HepG2 (cell line): ENCODE data around the gene NTMT1. TPM values are rescaled to one million over a fixed set of nuclear protein-coding genes. Genes with fewer than 3 reads are reported as not detected.

Experiments used
- ATAC-seq: fragments of 200-7000 bp; cut with Tn5 transposase; 3 replicates; pipeline ENCODE4 v1.9.1; 2020; ENCODE audit warnings: mild to moderate bottlenecking, moderate library complexity
- BruUV-seq: library from RNA; stranded (reverse); fragments of 400-500 nt; replicated peaks from 2 replicates; lab custom pipeline; 2021; lab: Mats Ljungman, UMichigan
- CTCF ChIA-PET: fragments of 300-600 bp; formaldehyde crosslinking; extraction: SDS; loops from one replicate; lab custom pipeline; 2021; ENCODE audit warnings: low total read pairs, inconsistent platforms, low intra/inter-chr PET ratio; lab: Yijun Ruan, JAX
- POLR2A ChIA-PET: fragments of 350-600 bp; sonication (Branson Sonifier 250); formaldehyde crosslinking; loops from one replicate; lab custom pipeline; 2020; ENCODE audit warnings: antibody characterized with exemption, inconsistent platforms; lab: Yijun Ruan, JAX
- DNase-seq: peaks from one replicate; pipeline ENCODE4 v3.0.0-alpha.2; 2015; ENCODE audit warnings: low spot score
- FAIRE-seq: peaks from 3 replicates; lab custom pipeline; 2011; peaks lifted over from hg19 to GRCh38; lab: Jason Lieb, UNC
- H2AFZ ChIP-seq: one replicate; pipeline ENCODE4 v1.6.1; 2011; ENCODE audit warnings: low read length, inconsistent platforms
- H3K27ac ChIP-seq: fragments of 300-600 bp; 3 replicates; pipeline ENCODE4 v1.8.0; 2011; ENCODE audit warnings: mixed run types, mild to moderate bottlenecking, mixed read lengths, low read length, inconsistent platforms; ENCODE audit not compliant: insufficient read depth; ENCODE audit errors: extremely low read length
- H3K27me3 ChIP-seq, 2 experiments: fragments of 200-600 bp in 1 of 2; 2 replicates in 1 of 2; 3 replicates in 1 of 2; pipeline versions ENCODE4 v1.6.0 to v1.8.0; 2011; ENCODE audit warnings: low read length in 2 of 2, mild to moderate bottlenecking in 2 of 2, moderate library complexity in 2 of 2, inconsistent platforms in 1 of 2; ENCODE audit not compliant: insufficient read depth in 2 of 2, control insufficient read depth in 1 of 2
- H3K36me3 ChIP-seq, 2 experiments: fragments of 200-600 bp in 1 of 2; replicated peaks in 1 of 2; 2 replicates in 1 of 2; 3 replicates in 1 of 2; pipeline versions ENCODE4 v1.5.1 to v1.8.0; 2011; ENCODE audit warnings: low read length in 2 of 2, inconsistent platforms in 1 of 2; ENCODE audit not compliant: insufficient read depth in 2 of 2, control insufficient read depth in 1 of 2
- H3K4me1 ChIP-seq: 2 replicates; pipeline ENCODE4 v1.5.1; 2012; ENCODE audit warnings: low read length, inconsistent platforms; ENCODE audit not compliant: insufficient read depth
- H3K4me2 ChIP-seq: 2 replicates; pipeline ENCODE4 v1.6.0; 2011; ENCODE audit warnings: low read depth, low read length, inconsistent platforms
- H3K4me3 ChIP-seq, 3 experiments: fragments of 200-600 bp in 1 of 3; sonication (generic), shearing (Covaris generic) in 1 of 3; replicated peaks in 1 of 3; 2 replicates each; pipeline ENCODE4 v1.5.1; 2011 to 2016; ENCODE audit warnings: low read length in 3 of 3, inconsistent platforms in 2 of 3, low read depth in 2 of 3, mild to moderate bottlenecking in 2 of 3, control low read depth in 1 of 3, mixed read lengths in 1 of 3; ENCODE audit not compliant: insufficient read depth in 1 of 3
- H3K79me2 ChIP-seq: one replicate; pipeline ENCODE4 v1.6.1; 2011; ENCODE audit warnings: low read length, inconsistent platforms; ENCODE audit not compliant: insufficient read depth
- H3K9ac ChIP-seq: 2 replicates; pipeline ENCODE4 v1.6.0; 2011; ENCODE audit warnings: mild to moderate bottlenecking, low read depth, low read length, inconsistent platforms; ENCODE audit not compliant: insufficient read depth
- H3K9me3 ChIP-seq: 2 replicates; pipeline ENCODE4 v1.5.1; 2012; ENCODE audit warnings: mild to moderate bottlenecking, low read length
- H4K20me1 ChIP-seq: 2 replicates; pipeline ENCODE4 v1.6.0; 2011; ENCODE audit warnings: inconsistent platforms, mild to moderate bottlenecking, low read length, moderate library complexity; ENCODE audit not compliant: insufficient read depth
- HDAC6 ChIP-seq: fragments of 200-600 bp; sonication (generic); IDR thresholded peaks from 2 replicates; pipeline ENCODE4 v1.7.0; 2017; ENCODE audit warnings: mild to moderate bottlenecking, antibody characterized with exemption, low read length, low read depth
- PCBP2 ChIP-seq: fragments of 200-400 bp; formaldehyde crosslinking; optimal IDR thresholded peaks from 2 replicates; pipeline ENCODE3; 2018; ENCODE audit warnings: low read length, low read depth; ENCODE audit not compliant: poor library complexity, severe bottlenecking
- ZNF768 ChIP-seq: sonication (generic); formaldehyde crosslinking; IDR thresholded peaks from 2 replicates; pipeline ENCODE4 v1.4.0; 2020; ENCODE audit warnings: missing genetic modification reagents
- WGBS: methylation state at CpG from one replicate; pipeline ENCODE4 v1.1.6; 2017; ENCODE audit warnings: low lambda C conversion rate; 5-methylcytosine and 5-hydroxymethylcytosine counted together
- in situ Hi-C: cut with HindIII; loops from 2 replicates; pipeline ENCODE4 v1.10.0; 2017; ENCODE audit warnings: low pct_unique_long_range_greater_than_20kb; ENCODE audit not compliant: extremely low pct_ligation_motif_present
- intact Hi-C: fragments of 100-400 bp; cut with micrococcal nuclease; formaldehyde crosslinking; loops from one replicate; pipeline ENCODE4 v1.10.0; 2022; ENCODE audit not compliant: unreplicated experiment
- polyA plus RNA-seq, 8 experiments: library from polyadenylated mRNA; depleted of rRNA in 3 of 8; stranded (reverse) in 7 of 8; unstranded in 1 of 8; fragments of >200 nt; fragmentation: Illumina TruSeq in 4 of 8; extraction: Trizol in 4 of 8; gene quantifications; 2 replicates each; pipeline versions ENCODE4 v1.2.1 to v1.2.3, GENCODE V29; 2011 to 2016; ENCODE audit warnings: low read depth in 4 of 8, missing spikeins in 1 of 8, mixed read lengths in 1 of 8; ENCODE audit not compliant: insufficient read depth in 1 of 8
- total RNA-seq, 5 experiments: library from RNA; depleted of rRNA; stranded (reverse); fragments of >200 nt; fragmentation: Illumina TruSeq; extraction: Trizol; gene quantifications; 2 replicates each; pipeline ENCODE4 v1.2.3, GENCODE V29; 2016; ENCODE audit warnings: low read depth in 1 of 5
- TF ChIP-seq, protein P1 (sequence below): sonication (generic); formaldehyde crosslinking; IDR thresholded peaks from 2 replicates; pipeline ENCODE4 v1.5.0; 2020; ENCODE audit warnings: mild to moderate bottlenecking, missing genetic modification reagents, borderline replicate concordance

NTMT1 gene
- total and polyA plus RNA-seq, 2 of the 13 experiments (the other 11 are each of a cell fraction or from before 2014, with no cell fraction given), result 49.1 to 53.8 TPM

DNA sequence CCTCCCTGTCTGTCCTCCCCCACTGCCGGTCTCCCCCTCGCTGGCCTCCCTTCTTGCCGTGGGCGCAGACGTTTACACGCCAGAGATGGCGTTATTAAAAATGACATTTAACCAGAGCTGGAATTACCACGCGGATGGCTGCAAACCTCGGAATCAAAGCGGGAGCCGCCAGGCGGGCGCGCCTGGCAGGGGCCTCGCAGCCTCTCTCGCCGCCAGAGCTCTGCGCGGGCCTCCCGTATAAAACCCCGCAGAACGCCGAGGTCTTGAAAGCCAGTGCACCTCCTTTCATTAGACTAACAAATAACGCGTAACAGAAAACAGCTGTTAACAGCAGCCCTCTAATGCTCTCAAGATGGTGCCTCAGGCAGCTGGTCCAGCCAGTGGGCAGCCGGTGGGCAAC lies 49.7 kb downstream of the NTMT1 start (continued):
- TF ChIP-seq, protein P1, sequence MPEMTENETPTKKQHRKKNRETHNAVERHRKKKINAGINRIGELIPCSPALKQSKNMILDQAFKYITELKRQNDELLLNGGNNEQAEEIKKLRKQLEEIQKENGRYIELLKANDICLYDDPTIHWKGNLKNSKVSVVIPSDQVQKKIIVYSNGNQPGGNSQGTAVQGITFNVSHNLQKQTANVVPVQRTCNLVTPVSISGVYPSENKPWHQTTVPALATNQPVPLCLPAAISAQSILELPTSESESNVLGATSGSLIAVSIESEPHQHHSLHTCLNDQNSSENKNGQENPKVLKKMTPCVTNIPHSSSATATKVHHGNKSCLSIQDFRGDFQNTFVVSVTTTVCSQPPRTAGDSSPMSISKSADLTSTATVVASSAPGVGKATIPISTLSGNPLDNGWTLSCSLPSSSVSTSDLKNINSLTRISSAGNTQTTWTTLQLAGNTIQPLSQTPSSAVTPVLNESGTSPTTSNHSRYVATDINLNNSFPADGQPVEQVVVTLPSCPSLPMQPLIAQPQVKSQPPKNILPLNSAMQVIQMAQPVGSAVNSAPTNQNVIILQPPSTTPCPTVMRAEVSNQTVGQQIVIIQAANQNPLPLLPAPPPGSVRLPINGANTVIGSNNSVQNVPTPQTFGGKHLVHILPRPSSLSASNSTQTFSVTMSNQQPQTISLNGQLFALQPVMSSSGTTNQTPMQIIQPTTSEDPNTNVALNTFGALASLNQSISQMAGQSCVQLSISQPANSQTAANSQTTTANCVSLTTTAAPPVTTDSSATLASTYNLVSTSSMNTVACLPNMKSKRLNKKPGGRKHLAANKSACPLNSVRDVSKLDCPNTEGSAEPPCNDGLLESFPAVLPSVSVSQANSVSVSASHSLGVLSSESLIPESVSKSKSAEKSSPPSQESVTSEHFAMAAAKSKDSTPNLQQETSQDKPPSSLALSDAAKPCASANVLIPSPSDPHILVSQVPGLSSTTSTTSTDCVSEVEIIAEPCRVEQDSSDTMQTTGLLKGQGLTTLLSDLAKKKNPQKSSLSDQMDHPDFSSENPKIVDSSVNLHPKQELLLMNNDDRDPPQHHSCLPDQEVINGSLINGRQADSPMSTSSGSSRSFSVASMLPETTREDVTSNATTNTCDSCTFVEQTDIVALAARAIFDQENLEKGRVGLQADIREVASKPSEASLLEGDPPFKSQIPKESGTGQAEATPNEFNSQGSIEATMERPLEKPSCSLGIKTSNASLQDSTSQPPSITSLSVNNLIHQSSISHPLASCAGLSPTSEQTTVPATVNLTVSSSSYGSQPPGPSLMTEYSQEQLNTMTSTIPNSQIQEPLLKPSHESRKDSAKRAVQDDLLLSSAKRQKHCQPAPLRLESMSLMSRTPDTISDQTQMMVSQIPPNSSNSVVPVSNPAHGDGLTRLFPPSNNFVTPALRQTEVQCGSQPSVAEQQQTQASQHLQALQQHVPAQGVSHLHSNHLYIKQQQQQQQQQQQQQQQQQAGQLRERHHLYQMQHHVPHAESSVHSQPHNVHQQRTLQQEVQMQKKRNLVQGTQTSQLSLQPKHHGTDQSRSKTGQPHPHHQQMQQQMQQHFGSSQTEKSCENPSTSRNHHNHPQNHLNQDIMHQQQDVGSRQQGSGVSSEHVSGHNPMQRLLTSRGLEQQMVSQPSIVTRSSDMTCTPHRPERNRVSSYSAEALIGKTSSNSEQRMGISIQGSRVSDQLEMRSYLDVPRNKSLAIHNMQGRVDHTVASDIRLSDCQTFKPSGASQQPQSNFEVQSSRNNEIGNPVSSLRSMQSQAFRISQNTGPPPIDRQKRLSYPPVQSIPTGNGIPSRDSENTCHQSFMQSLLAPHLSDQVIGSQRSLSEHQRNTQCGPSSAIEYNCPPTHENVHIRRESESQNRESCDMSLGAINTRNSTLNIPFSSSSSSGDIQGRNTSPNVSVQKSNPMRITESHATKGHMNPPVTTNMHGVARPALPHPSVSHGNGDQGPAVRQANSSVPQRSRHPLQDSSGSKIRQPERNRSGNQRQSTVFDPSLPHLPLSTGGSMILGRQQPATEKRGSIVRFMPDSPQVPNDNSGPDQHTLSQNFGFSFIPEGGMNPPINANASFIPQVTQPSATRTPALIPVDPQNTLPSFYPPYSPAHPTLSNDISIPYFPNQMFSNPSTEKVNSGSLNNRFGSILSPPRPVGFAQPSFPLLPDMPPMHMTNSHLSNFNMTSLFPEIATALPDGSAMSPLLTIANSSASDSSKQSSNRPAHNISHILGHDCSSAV (CRISPR knock-in tag), result no peak

DNA sequence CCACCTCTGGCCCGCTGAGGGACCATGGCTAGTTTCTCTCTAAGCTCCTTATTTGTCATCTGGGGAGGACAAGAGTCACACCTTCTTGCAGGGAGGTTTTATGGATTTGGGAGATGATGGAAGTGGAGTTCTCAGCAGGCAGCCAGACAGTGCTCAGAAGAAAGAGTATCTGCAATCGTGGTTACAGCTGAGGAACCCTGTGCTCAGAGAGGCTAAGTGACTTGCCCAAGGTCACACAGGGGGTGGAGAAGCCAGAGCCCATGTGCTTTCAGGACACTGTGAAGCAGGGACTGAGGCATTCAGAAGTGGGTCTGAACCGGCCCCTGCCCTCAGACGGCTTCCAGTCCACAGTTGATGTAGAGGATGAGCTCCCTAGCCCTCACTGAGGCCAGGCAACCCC lies 50.3 kb downstream of the NTMT1 start:
- Histone ChIP-seq H4K20me1 (no peaks in the 10 kb centered on the region), H3K27me3 (peaks cover 10 to 81% of the 10 kb centered on the region in 2 experiments), H3K36me3 (no peaks in the 10 kb centered on the region), H3K27ac (no peak overlapping the region), H3K79me2 (no peaks in the 10 kb centered on the region), H3K9ac (no peak overlapping the region), H3K4me2 (no peak overlapping the region), H2AFZ (no peak overlapping the region), H3K4me1 (no peaks in the 10 kb centered on the region), H3K4me3 (no peak overlapping the region), H3K9me3 (no peaks in the 10 kb centered on the region)
- ChIA-PET POLR2A (no interaction called here), CTCF (no interaction called here)
- no TSS peak for BruUV-seq
- TF ChIP-seq HDAC6 (no peak), PCBP2 (no peak), ZNF768 (CRISPR knock-in tag) (peak; percentile 80)
- DNase-seq (no peak), FAIRE-seq (no peak), ATAC-seq (no peak)
- in situ Hi-C loops (no loop called here), intact Hi-C loops (no loop called here)
- WGBS, result 0% methylated on average over 2 of the region's 4 CpGs
